Loucy (cell line): ENCODE measurements around the gene RELA.

Experiments used
- H2AFZ ChIP-seq: fragments of 200-600 bp; sonication (generic); 2 replicates; pipeline ENCODE4 v1.6.0; 2016; ENCODE audit warnings: antibody characterized with exemption, mild to moderate bottlenecking, low read length, moderate library complexity
- H3F3A ChIP-seq: fragments of 200-600 bp; 2 replicates; pipeline ENCODE4 v1.6.0; 2016; ENCODE audit warnings: antibody characterized with exemption, low read depth, mild to moderate bottlenecking
- H3K27me3 ChIP-seq: fragments of 200-600 bp; sonication (generic); 2 replicates; pipeline ENCODE4 v1.6.1; 2014; ENCODE audit warnings: low read length, mild to moderate bottlenecking; ENCODE audit not compliant: insufficient read depth, poor library complexity, severe bottlenecking
- H3K36me3 ChIP-seq: fragments of 200-600 bp; sonication (generic); 2 replicates; pipeline ENCODE4 v1.6.1; 2016; ENCODE audit warnings: low read length; ENCODE audit not compliant: insufficient read depth
- H3K4me1 ChIP-seq: fragments of 200-600 bp; sonication (generic); 2 replicates; pipeline ENCODE4 v1.5.1; 2014; ENCODE audit warnings: low read length, mild to moderate bottlenecking; ENCODE audit not compliant: insufficient read depth, poor library complexity, severe bottlenecking
- H3K4me2 ChIP-seq: fragments of 200-600 bp; sonication (generic); 2 replicates; pipeline ENCODE4 v1.6.0; 2014; ENCODE audit warnings: antibody characterized with exemption, low read length, low read depth, mild to moderate bottlenecking; ENCODE audit not compliant: poor library complexity, severe bottlenecking
- H3K4me3 ChIP-seq: fragments of 200-600 bp; sonication (generic); 2 replicates; pipeline ENCODE4 v1.5.1; 2014; ENCODE audit warnings: low read length, mild to moderate bottlenecking, mixed read lengths; ENCODE audit not compliant: poor library complexity, severe bottlenecking
- H3K79me2 ChIP-seq: fragments of 200-600 bp; sonication (generic); 2 replicates; pipeline ENCODE4 v1.6.1; 2014; ENCODE audit warnings: low read length; ENCODE audit not compliant: insufficient read depth
- H3K9ac ChIP-seq: fragments of 200-600 bp; sonication (generic); 2 replicates; pipeline ENCODE4 v1.6.0; 2014; ENCODE audit warnings: mild to moderate bottlenecking, low read depth, low read length, moderate library complexity; ENCODE audit not compliant: poor library complexity, severe bottlenecking
- H3K9me2 ChIP-seq: fragments of 200-600 bp; sonication (generic); replicated peaks from 2 replicates; pipeline ENCODE4 v1.6.1; 2016; ENCODE audit warnings: low read depth, low read length, mixed read lengths
- H3K9me3 ChIP-seq: fragments of 200-600 bp; sonication (generic); 2 replicates; pipeline ENCODE4 v1.6.1; 2014; ENCODE audit warnings: mild to moderate bottlenecking, antibody characterized with exemption, low read length, low read depth; ENCODE audit not compliant: insufficient read depth
- H4K20me1 ChIP-seq: fragments of 200-600 bp; sonication (generic); 2 replicates; pipeline ENCODE4 v1.6.0; 2014; ENCODE audit warnings: antibody characterized with exemption, low read length, mild to moderate bottlenecking; ENCODE audit not compliant: insufficient read depth, poor library complexity, severe bottlenecking
- EZH2phosphoT487 ChIP-seq: fragments of 200-600 bp; IDR thresholded peaks from 2 replicates; pipeline ENCODE4 v1.6.1; 2018; ENCODE audit warnings: antibody characterized with exemption, mild to moderate bottlenecking, moderate library complexity, borderline replicate concordance
- TF ChIP-seq, protein P1 (sequence below): fragments of 200-600 bp; sonication (generic); conservative IDR thresholded peaks from 2 replicates; pipeline ENCODE4 v1.5.1; 2014; ENCODE audit warnings: mild to moderate bottlenecking, antibody characterized with exemption, low read length

The RELA gene

DNA sequence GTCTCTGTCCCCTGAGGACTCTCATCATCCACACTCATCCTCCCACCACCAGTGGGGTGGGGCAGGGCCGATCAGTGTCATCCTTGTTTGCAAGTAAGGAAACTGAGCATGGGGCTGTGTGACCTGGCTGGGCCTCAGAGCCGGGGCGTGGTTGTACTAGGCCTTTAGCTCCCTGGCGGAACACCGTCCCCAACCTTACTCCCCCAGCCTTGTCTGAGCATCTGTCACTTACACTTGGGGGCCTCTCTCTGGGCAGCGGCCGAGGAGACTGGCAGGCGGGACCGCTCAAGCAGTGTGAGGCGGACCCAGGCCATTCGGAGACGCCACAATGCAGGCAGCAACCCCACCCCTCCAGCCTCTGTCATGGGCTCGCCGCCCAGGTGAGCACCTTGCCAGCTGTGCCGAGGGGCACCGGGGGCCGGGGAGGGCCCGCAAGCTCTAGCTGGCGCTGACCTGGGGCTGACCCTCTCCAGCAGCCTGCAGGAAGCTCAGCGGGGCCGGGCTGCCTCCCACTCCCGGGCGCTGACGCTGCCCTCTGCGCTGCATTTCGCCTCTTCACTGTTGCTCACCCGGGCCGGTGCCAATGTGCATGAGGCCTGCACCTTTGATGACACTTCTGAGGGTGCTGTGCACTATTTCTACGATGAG, 43.3 kb downstream of the RELA start:
- H3K9me2 ChIP-seq: no peaks in the 10 kb centered on the region
- H3K9me3 ChIP-seq: no peaks in the 10 kb centered on the region
- no peak overlapping the region for H2AFZ ChIP-seq
- no peak overlapping the region for H3K9ac ChIP-seq
- no peak overlapping the region for H3K4me3 ChIP-seq
- H3K4me2 ChIP-seq: no peak overlapping the region
- H3K4me1 ChIP-seq: peaks cover 10% of the 10 kb centered on the region
- peaks cover 58% of the 10 kb centered on the region for H3K79me2 ChIP-seq
- TF ChIP-seq EZH2phosphoT487: no peak
- TF ChIP-seq, protein P1, sequence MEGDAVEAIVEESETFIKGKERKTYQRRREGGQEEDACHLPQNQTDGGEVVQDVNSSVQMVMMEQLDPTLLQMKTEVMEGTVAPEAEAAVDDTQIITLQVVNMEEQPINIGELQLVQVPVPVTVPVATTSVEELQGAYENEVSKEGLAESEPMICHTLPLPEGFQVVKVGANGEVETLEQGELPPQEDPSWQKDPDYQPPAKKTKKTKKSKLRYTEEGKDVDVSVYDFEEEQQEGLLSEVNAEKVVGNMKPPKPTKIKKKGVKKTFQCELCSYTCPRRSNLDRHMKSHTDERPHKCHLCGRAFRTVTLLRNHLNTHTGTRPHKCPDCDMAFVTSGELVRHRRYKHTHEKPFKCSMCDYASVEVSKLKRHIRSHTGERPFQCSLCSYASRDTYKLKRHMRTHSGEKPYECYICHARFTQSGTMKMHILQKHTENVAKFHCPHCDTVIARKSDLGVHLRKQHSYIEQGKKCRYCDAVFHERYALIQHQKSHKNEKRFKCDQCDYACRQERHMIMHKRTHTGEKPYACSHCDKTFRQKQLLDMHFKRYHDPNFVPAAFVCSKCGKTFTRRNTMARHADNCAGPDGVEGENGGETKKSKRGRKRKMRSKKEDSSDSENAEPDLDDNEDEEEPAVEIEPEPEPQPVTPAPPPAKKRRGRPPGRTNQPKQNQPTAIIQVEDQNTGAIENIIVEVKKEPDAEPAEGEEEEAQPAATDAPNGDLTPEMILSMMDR: no peak
- no peaks in the 10 kb centered on the region for H3F3A ChIP-seq
- no peaks in the 10 kb centered on the region for H3K27me3 ChIP-seq
- peaks cover 41% of the 10 kb centered on the region; the same call in 1 of the 2 replicates for H3K36me3 ChIP-seq
- peaks cover 33% of the 10 kb centered on the region for H4K20me1 ChIP-seq

DNA sequence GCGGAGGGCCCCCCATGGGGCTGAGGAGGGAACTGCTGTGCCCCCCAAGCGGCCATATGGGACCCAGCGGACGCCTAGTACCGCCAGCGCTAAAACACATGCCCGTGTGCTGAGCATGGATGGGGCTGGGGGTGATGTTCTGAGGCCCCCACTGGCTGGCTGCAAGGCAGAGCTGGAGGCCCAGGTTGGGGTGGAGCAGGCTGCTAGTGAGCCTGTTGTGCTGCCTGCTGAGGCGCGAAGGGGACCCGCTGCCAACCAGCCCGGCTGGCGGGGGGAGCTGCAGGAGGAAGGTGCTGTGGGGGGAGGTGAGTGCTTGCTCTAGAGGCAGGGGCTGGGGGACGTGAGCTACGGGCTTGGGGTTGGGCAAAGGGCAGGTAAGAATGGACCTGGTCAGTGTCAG, 44.0 kb downstream of the RELA start:
- Histone ChIP-seq H3K36me3 (peaks cover 34% of the 10 kb centered on the region; the same call in 1 of the 2 replicates), H3K4me2 (no peak overlapping the region), H3K4me3 (no peak overlapping the region)

DNA sequence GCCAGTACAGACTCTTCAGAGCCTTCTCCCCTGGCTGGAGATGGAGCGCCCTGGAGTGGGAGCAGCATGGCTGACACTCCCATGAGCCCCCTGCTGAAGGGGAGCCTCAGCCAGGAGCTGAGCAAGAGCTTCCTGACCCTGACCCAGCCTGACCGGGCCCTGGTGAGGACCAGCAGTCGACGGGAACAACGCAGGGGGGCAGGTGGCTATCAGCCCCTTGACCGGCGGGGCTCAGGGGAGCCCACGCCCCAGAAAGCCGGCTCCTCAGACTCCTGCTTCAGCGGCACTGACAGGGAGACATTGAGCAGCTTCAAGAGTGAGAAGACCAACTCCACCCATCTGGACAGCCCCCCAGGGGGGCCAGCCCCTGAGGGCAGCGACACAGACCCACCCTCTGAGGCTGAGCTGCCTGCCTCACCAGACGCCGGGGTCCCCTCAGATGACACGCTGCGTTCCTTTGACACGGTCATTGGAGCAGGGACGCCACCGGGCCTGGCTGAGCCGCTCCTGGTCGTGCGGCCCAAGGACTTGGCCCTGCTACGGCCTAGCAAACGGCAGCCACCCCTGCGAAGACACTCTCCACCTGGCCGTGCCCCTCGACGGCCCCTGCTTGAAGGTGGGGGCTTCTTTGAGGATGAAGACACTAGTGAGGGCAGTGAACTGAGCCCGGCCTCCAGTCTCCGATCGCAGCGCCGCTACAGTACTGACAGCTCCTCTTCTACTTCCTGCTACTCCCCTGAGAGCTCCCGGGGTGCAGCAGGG, 44.5 kb downstream of the RELA start:
- H3K9ac ChIP-seq: no peak overlapping the region
- no peak for TF ChIP-seq EZH2phosphoT487
- TF ChIP-seq, protein P1: no peak
- H3K4me3 ChIP-seq: no peak overlapping the region
- H3K9me2 ChIP-seq: no peaks in the 10 kb centered on the region
- H4K20me1 ChIP-seq: peaks cover 40% of the 10 kb centered on the region
- H3F3A ChIP-seq: no peaks in the 10 kb centered on the region
- H3K4me1 ChIP-seq: peaks cover 10% of the 10 kb centered on the region
- H2AFZ ChIP-seq: no peak overlapping the region
- peaks cover 70% of the 10 kb centered on the region for H3K79me2 ChIP-seq
- no peaks in the 10 kb centered on the region for H3K27me3 ChIP-seq
- H3K4me2 ChIP-seq: peak overlapping the region; percentile 99
- H3K9me3 ChIP-seq: no peaks in the 10 kb centered on the region
- peaks cover 33% of the 10 kb centered on the region; the same call in 1 of the 2 replicates for H3K36me3 ChIP-seq

More for the DNA sequence above, 44.0 kb downstream of the RELA start:
- Histone ChIP-seq H3F3A (no peaks in the 10 kb centered on the region), H3K27me3 (no peaks in the 10 kb centered on the region), H3K9me3 (no peaks in the 10 kb centered on the region), H3K9ac (no peak overlapping the region), H3K9me2 (no peaks in the 10 kb centered on the region), H3K79me2 (peaks cover 64% of the 10 kb centered on the region), H4K20me1 (peaks cover 35% of the 10 kb centered on the region), H3K4me1 (peaks cover 10% of the 10 kb centered on the region), H2AFZ (no peak overlapping the region)
- TF ChIP-seq, protein P1: no peak
- no peak for TF ChIP-seq EZH2phosphoT487
